GM18951 (cell line): ENCODE data around the gene HNRNPK.
A peak's percentile ranks its signal among the peaks of the same experiment; 100 is the strongest.

ENCODE experiments used
- POLR2A ChIP-seq: IDR thresholded peaks from 4 replicates; pipeline ENCODE4 v1.6.1; 2011; ENCODE audit warnings: mild to moderate bottlenecking; ENCODE audit not compliant: insufficient read length, insufficient read depth; ENCODE audit errors: extremely low read depth
- in situ Hi-C: fragments of 300-500 bp; cut with MboI; formaldehyde crosslinking; loops from one replicate; pipeline ENCODE4 v1.12.0; 2022; ENCODE audit warnings: low sequenced_read_pairs, mixed read lengths, inconsistent platforms; ENCODE audit not compliant: unreplicated experiment

HNRNPK gene

DNA sequence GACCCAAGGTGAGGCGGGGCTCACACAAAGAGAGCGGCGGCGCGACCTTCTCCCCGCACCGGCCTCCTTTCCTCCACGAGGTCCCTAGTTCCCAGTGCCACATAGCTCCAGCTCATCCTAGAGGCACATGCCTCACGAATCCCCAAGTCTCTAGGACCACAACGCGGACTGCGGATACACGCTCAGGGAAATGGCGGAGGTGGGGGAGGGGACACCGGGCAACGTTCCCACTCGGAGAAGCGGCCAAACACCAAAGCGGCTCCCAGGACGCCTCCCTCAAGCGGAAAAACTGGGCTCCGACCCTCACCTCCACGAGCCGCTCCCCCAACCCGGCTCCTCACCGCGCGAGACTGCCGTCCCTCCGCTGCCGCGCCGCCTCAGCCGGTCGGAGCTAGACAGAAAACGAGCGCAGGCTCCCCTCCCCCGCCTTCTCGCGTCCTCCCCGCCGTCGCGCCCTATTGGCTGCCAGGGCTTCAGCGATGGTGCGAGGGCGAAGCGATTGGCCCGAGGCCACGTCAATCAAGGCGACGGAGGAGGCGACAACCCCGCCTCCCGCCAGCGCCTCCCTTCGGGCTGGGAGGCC is at the start of gene HNRNPK:
TSS of gene HNRNPK (minus strand) at position 404 of the 583 bp plus-strand sequence. CDS start 1,963 bp downstream, outside the sequence.
- in situ Hi-C loops, result no loop called here
- peak; percentile 74 for TF ChIP-seq POLR2A

DNA sequence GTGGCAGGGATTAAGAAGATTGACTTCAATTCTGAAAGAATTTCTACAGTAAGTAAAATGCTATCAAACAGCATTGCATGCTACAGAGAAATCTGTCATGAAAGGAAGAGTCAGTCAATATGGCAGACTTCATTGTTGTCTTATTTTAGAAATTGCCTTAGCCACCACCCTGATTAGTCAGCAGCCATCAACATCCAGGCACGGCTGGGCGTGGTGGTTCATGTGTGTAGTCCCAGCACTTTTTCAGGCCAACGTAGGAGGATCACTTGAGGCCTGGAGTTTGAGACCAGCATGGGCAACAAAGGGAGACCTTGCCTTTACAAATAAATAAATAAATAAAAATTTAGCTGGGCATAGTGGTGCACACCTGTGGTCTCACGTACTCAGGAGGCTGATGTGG is 47.2 kb upstream of the HNRNPK start:
- in situ Hi-C loops, result no loop called here

DNA sequence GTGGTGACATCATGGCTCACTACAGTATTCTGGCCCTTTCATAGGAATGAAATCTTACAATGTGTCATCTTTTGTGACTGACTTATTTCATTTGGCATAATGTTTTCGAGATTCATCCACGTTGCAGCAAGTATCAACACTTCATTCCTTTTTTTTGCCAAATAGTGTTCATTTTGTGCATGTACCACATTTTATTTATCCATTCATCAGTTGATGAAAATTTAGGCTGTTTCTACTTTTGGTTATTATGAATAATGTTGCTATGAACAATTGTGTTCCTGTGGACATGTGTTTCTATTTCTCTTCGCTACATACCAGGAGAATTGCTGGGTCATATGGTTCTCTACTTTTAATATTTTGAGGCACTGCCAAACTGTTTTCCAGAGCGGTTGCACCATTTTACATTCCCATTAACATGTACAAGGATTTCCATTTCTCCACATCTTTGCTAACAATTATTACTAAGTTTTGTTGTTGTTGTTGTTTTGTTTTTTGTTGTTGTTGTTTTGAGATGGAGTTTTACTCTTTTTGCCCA is 44.1 kb upstream of the HNRNPK start:
- no peak for TF ChIP-seq POLR2A
- in situ Hi-C loops, result no loop called here

More for the DNA sequence above, 47.2 kb upstream of the HNRNPK start:
- TF ChIP-seq POLR2A, result no peak

DNA sequence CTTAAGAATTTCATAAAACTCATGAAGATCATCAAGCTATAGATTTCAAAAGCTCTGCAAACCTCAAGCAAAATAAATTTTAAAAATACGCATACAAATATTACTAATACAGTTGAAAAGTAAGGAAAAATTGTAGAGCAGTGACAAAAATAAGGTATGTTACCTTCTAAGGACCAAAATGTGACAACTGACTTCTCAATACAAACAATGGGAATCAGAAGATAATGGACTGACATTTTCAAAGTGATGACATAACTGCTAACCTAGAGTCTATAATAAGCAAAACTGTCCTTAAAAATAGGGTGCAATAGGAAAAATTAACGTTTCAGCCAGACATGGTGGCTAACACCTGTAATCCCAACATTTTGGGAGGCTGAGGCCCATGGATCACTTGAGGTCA is 27.6 kb upstream of the HNRNPK start:
- in situ Hi-C loops, result no loop called here
- TF ChIP-seq POLR2A, result no peak

DNA sequence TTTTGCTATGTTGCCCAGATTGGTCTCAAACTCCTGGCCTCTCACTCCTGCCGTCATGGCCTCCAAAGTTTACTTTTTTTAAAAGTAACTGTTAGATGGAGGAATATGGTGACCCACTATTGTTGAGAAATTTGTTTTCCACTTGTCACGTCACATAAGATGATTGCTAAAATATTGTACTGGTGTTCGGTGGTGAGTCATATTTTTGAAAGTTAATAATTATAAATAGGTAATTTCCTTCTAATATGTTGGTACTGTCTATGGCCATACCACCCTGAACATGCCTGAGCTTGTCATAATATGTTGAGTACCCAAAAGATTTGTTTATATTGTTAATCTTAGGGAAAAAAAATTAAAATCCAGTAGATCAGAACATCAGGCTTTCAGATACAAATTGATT is 23.2 kb upstream of the HNRNPK start:
- in situ Hi-C loops, result no loop called here
- no peak for TF ChIP-seq POLR2A

DNA sequence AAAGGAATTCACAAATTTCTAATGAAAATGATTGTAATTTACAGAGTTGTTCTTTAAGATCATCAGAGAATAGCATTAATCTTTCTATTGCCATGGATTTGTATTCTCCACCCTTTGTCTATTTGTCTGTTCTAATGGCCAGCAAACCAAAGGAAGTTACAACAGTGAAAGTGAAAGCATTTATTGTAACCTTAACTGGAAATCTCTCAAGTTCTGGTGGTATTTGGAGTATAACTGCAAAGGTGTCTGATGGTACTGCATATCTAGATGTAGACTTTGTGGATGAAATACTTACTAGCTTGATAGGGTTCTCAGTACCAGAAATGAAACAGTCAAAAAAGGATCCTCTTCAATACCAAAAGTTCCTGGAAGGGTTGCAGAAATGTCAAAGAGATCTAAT is 22.3 kb upstream of the HNRNPK start:
- in situ Hi-C loops, result no loop called here
- TF ChIP-seq POLR2A, result no peak

DNA sequence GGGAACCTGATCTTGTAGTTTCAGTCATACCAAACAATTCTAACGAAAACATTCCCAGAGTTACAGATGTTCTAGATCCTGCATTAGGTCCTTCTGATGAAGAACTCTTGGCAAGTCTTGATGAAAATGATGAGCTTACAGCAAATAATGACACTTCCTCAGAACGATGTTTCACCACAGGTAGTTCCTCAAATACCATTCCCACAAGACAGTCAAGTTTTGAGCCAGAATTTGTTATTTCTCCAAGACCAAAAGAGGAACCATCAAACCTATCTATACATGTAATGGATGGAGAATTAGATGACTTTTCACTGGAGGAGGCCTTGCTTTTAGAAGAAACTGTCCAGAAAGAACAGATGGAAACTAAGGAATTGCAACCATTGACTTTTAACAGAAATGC is 21.6 kb upstream of the HNRNPK start:
- TF ChIP-seq POLR2A, result no peak
- in situ Hi-C loops, result no loop called here

DNA sequence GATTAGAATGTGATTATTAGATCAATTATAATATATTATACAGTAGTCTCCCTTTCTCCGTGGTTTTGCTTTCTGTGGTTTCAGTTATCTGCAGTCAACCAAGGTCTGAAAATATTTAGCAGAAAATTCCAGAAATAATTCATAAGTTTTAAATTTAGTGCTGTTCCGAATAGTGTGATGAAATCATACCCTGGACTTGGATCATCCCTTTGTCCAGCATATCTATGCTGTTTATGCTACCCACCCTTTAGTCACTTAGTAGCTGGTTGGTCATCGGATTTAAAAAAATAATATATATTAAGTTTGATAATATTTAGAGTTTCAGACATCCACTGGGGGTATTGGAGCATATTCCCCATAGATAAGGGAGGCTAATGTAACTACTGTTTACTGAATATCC is 20.2 kb upstream of the HNRNPK start:
- no peak for TF ChIP-seq POLR2A
- in situ Hi-C loops, result no loop called here

DNA sequence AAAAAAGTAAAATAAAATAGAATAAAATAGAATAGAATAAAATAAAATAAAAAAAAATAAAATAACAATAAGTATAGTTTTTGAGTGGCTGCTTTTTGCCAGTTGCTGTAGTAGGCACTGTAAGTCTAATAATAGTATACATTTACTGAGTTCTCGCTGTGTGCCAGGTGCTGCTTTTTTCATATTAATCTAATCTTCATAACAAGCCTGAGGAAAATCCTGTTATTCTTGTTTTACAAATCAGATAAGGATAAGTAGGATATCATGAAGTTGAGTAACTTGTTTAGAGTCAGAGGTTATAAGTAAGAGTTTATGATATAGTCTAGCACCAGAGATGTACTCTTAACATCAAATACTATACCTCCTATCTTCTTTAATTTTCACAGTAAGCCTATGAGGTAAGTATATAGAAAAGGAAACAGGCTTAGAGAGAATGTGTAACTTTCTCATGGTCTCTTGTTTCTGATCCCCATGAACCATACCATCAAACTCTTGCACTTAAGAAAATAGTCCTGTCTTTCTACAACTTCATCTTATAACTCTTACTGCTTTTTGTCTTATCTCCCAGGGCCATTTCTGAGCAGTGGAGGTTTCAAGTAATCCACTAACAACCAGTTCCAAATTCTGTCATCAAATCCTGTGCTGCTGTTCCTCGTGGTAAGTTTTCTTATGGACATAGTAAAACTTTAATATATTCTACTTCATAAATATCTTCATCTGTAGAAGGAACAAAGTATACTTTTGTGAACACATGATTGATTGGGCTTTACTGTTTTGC is 19.3 kb upstream of the HNRNPK start:
- in situ Hi-C loops, result no loop called here
- TF ChIP-seq POLR2A, result no peak

DNA sequence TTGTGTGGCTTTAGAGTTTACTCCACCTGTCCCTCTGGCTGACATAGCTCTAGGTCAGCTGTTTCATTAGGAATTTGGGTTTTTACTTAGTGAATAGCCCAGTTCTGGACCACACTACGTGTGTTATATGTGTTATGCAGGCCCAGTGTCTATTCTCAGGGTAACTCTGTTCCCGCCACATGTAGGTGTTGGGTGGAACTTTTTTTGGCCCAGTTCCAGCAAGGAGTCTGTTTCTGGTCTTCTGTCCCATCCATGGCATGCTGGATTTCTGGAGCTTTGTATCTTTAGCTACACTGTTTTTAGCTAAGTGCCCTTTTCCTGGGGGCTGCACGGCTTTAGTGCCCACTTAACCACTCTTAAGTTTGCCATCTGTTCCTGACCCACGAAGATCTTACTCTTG is 16.1 kb upstream of the HNRNPK start:
- TF ChIP-seq POLR2A, result no peak
- in situ Hi-C loops, result no loop called here

DNA sequence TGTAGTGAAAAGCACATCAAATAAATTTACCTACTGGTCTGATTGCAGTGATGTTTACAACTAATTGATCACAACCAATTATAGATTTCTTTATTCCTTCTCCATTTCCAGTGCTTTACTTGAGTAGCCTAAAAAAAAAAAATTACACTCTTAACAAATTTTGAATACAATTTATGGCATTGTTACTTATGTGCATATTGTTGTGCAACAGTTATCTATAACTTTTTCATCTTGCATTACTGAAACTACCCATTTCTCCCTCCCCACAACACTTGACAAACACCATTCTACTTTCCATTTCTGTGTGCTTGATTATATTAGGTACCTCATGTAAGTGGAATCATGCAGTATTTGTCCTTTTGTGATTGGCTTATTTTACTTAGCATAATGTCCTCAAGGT is 12.9 kb upstream of the HNRNPK start:
- in situ Hi-C loops, result no loop called here
- TF ChIP-seq POLR2A, result no peak

DNA sequence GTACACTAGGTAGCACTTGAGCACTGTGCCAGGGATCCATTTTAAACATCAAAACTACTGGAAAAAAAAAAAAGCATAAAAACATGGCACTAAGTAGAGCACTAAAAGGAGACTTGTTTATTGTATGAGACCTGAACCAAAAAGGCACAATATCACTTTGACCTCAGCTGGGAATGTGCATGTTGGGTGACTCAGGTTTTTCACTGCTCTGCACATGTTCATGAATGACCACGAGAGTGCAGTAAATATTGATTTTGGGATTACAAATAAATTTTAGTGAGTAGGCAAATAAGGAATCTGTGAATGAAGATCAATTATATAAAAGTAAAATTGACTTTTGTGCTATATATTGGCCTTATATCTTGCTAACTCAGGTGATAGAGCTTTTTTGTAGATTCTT is 12.4 kb upstream of the HNRNPK start:
- no peak for TF ChIP-seq POLR2A
- in situ Hi-C loops, result no loop called here

DNA sequence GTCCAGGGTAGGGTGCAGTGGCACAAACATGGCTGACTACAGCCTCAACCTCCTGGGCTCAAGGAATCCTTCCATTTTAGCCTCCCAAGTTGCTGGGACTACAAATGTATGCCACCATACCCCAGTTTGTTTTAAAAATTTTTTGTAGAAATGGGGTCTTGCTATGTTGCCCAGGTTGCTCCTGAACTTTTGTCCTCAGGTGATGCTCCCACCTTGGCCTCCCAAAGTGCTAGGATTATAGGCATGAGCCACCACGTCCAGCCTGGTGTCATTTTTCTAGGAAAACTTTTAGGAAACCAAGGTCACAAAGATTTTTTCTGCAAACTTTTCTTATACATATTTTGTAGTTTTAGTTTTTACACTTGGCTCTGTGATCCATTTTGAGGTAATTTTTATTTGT is 11.3 kb upstream of the HNRNPK start:
- TF ChIP-seq POLR2A, result no peak
- in situ Hi-C loops, result no loop called here

DNA sequence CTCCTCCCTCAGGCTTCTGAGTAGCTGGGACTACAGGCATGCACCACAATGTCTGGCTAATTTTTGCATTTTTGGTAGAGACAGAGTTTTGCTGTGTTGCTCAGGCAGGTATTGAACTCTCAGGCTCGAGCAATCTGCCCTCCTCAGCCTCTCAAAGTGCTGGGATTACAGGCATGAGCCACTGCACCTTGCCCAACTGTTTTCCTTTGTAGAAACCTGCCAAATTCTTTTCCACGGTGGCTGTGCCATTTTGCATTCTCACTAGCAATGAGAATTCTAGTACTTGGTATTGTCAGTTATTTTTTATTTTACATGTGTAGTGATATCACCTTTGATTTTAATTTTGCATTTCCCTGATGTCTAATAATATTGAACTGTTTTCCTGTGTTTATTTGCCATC is 8.4 kb upstream of the HNRNPK start:
- in situ Hi-C loops, result no loop called here
- no peak for TF ChIP-seq POLR2A
